SK-N-SH treated with all-trans-retinoic acid at 6 μM for 48 hours (cell line): ENCODE data around the gene TMEM120B.

Source experiments
- ATAC-seq: fragments of 200-7000 bp; cut with Tn5 transposase; 3 replicates; pipeline ENCODE4 v1.9.1; 2020; ENCODE audit warnings: mild to moderate bottlenecking, moderate library complexity
- ARNTL ChIP-seq: fragments of 450-650 bp; formaldehyde crosslinking; IDR thresholded peaks from 2 replicates; pipeline ENCODE4 v1.5.0; 2020; ENCODE audit warnings: low read depth, mild to moderate bottlenecking, moderate library complexity, borderline replicate concordance
- BACH2 ChIP-seq: fragments of 250-450 bp; sonication (Bioruptor Pico); IDR thresholded peaks from 2 replicates; pipeline ENCODE4 v1.9.0; 2021; ENCODE audit warnings: mild to moderate bottlenecking, borderline replicate concordance
- CSDC2 ChIP-seq: fragments of 250-450 bp; sonication (Bioruptor Pico); IDR thresholded peaks from 2 replicates; pipeline ENCODE4 v1.5.0; 2020; ENCODE audit warnings: mild to moderate bottlenecking, moderate library complexity
- CSRNP3 ChIP-seq: fragments of 250-450 bp; sonication (Bioruptor Pico); IDR thresholded peaks from 2 replicates; pipeline ENCODE4 v1.5.1; 2021; ENCODE audit warnings: mild to moderate bottlenecking, moderate library complexity
- ESRRG ChIP-seq: fragments of 250-450 bp; sonication (Bioruptor Pico); IDR thresholded peaks from 2 replicates; pipeline ENCODE4 v1.6.1; 2021; ENCODE audit warnings: mild to moderate bottlenecking
- GLIS3 ChIP-seq: fragments of 250-450 bp; sonication (Bioruptor Pico); IDR thresholded peaks from 2 replicates; pipeline ENCODE4 v1.5.0; 2020; ENCODE audit warnings: mild to moderate bottlenecking, moderate library complexity
- ISL1 ChIP-seq: fragments of 250-450 bp; sonication (Bioruptor Pico); IDR thresholded peaks from 2 replicates; pipeline ENCODE4 v2.1.2; 2022; ENCODE audit warnings: mild to moderate bottlenecking, moderate library complexity
- OSR1 ChIP-seq: fragments of 250-450 bp; sonication (Bioruptor Pico); IDR thresholded peaks from 2 replicates; pipeline ENCODE4 v1.8.0; 2022; ENCODE audit warnings: moderate library complexity, mild to moderate bottlenecking, inconsistent platforms
- POU6F1 ChIP-seq: fragments of 250-450 bp; sonication (Bioruptor Pico); IDR thresholded peaks from 2 replicates; pipeline ENCODE4 v1.8.0; 2021; ENCODE audit warnings: low read depth, mild to moderate bottlenecking, moderate library complexity, borderline replicate concordance
- PPARA ChIP-seq: fragments of 250-450 bp; sonication (Bioruptor Pico); IDR thresholded peaks from 2 replicates; pipeline ENCODE4 v1.5.0; 2020; ENCODE audit warnings: mild to moderate bottlenecking, borderline replicate concordance
- SNAI2 ChIP-seq: fragments of 250-450 bp; sonication (Bioruptor Pico); IDR thresholded peaks from 2 replicates; pipeline ENCODE4 v1.5.0; 2020; ENCODE audit warnings: mild to moderate bottlenecking, moderate library complexity
- TCF4 ChIP-seq: fragments of 250-450 bp; sonication (Bioruptor Pico); IDR thresholded peaks from 2 replicates; pipeline ENCODE4 v1.8.0; 2021; ENCODE audit warnings: mild to moderate bottlenecking, moderate library complexity, borderline replicate concordance
- TOX ChIP-seq: fragments of 250-450 bp; sonication (Bioruptor Pico); IDR thresholded peaks from 2 replicates; pipeline ENCODE4 v1.8.0; 2021; ENCODE audit warnings: mild to moderate bottlenecking, moderate library complexity, borderline replicate concordance
- ZC3H10 ChIP-seq: fragments of 250-450 bp; sonication (Bioruptor Pico); IDR thresholded peaks from 2 replicates; pipeline ENCODE4 v1.5.1; 2021; ENCODE audit warnings: mild to moderate bottlenecking, moderate library complexity
- ZFP3 ChIP-seq: fragments of 250-450 bp; sonication (Bioruptor Pico); IDR thresholded peaks from 2 replicates; pipeline ENCODE4 v1.5.0; 2020; ENCODE audit warnings: mild to moderate bottlenecking, moderate library complexity
- ZFP30 ChIP-seq: fragments of 450-650 bp; formaldehyde crosslinking; IDR thresholded peaks from 2 replicates; pipeline ENCODE4 v1.5.0; 2022; ENCODE audit warnings: mild to moderate bottlenecking, moderate library complexity
- ZNF565 ChIP-seq: fragments of 450-650 bp; formaldehyde crosslinking; conservative IDR thresholded peaks from 2 replicates; pipeline ENCODE4 v1.5.0; 2020; ENCODE audit warnings: low read depth, mild to moderate bottlenecking, moderate library complexity
- ZNF8 ChIP-seq: fragments of 450-650 bp; formaldehyde crosslinking; IDR thresholded peaks from 2 replicates; pipeline ENCODE4 v1.5.0; 2020; ENCODE audit warnings: mild to moderate bottlenecking, moderate library complexity
- TF ChIP-seq, protein P1 (sequence below): fragments of 250-450 bp; sonication (Bioruptor Pico); IDR thresholded peaks from 2 replicates; pipeline ENCODE4 v1.8.0; 2020; ENCODE audit warnings: mild to moderate bottlenecking, moderate library complexity, borderline replicate concordance
- TF ChIP-seq, protein P2 (sequence below): fragments of 250-450 bp; sonication (Bioruptor Pico); IDR thresholded peaks from 2 replicates; pipeline ENCODE4 v1.5.1; 2020; ENCODE audit warnings: low read depth, mild to moderate bottlenecking, moderate library complexity

Gene TMEM120B

DNA sequence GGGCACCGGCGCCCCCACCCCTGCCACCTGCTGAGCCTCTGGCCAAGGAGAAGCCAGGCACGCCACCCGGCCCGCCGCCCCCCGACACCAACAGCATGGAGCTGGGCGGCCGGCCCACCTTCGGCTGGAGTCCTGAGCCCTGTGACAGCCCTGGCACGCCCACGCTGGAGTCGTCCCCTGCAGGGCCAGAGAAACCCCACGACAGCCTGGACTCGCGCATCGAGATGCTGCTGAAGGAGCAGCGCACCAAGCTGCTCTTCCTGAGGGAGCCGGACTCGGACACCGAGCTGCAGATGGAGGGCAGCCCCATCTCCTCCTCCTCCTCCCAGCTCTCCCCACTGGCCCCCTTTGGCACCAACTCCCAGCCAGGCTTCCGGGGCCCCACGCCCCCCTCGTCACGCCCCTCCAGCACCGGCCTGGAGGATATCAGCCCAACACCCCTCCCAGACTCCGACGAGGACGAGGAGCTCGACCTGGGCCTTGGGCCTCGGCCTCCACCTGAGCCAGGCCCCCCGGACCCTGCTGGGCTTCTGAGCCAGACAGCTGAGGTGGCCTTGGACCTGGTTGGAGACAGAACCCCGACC is 97.8 kb downstream of the TMEM120B start:
- ATAC-seq, result no peak
- TF ChIP-seq ZFP3 (no peak), ISL1 (CRISPR knock-in tag) (no peak)

DNA sequence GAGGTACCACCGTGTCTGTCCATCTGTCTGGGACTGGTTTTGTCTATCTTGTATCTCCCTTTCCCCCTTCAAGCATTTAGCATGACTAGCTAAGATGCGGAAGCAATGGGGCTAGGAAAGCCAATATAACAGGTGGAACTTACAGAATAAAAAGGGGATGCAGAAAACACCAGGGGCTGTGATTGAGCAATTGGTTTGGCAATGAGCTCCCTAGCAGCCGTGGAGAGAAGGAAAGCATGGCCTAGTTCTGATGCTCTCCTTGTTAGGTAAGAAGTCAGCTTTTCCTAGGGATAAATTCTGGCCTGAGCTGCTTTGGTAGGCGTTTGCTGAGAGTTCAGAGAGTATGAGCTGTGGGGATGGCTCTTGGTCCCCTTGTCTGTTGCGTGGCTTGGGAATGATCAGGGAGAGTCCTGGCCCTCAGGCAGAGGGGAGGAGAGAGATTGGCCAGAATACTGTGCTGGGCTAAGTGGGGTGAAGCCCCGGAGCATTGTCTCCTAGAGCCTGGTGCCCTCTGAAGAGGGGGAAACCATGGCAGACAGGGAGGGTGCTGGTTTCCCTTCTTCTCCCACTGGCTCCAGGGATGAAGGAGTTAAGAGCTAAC is 98.4 kb downstream of the TMEM120B start:
- no peak for TF ChIP-seq PPARA (CRISPR knock-in tag)
- no peak for TF ChIP-seq TCF4 (CRISPR knock-in tag)
- no peak for TF ChIP-seq ARNTL (CRISPR knock-in tag)
- TF ChIP-seq OSR1, result no peak
- TF ChIP-seq, protein P1, sequence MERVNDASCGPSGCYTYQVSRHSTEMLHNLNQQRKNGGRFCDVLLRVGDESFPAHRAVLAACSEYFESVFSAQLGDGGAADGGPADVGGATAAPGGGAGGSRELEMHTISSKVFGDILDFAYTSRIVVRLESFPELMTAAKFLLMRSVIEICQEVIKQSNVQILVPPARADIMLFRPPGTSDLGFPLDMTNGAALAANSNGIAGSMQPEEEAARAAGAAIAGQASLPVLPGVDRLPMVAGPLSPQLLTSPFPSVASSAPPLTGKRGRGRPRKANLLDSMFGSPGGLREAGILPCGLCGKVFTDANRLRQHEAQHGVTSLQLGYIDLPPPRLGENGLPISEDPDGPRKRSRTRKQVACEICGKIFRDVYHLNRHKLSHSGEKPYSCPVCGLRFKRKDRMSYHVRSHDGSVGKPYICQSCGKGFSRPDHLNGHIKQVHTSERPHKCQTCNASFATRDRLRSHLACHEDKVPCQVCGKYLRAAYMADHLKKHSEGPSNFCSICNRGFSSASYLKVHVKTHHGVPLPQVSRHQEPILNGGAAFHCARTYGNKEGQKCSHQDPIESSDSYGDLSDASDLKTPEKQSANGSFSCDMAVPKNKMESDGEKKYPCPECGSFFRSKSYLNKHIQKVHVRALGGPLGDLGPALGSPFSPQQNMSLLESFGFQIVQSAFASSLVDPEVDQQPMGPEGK (CRISPR knock-in tag), result no peak
- no peak for TF ChIP-seq ISL1 (CRISPR knock-in tag)
- no peak for TF ChIP-seq SNAI2 (CRISPR knock-in tag)
- no peak for TF ChIP-seq BACH2
- no peak for TF ChIP-seq ESRRG (CRISPR knock-in tag)
- no peak for TF ChIP-seq GLIS3 (CRISPR knock-in tag)
- no peak for TF ChIP-seq POU6F1 (CRISPR knock-in tag)
- no peak for TF ChIP-seq ZFP3
- TF ChIP-seq, protein P2, sequence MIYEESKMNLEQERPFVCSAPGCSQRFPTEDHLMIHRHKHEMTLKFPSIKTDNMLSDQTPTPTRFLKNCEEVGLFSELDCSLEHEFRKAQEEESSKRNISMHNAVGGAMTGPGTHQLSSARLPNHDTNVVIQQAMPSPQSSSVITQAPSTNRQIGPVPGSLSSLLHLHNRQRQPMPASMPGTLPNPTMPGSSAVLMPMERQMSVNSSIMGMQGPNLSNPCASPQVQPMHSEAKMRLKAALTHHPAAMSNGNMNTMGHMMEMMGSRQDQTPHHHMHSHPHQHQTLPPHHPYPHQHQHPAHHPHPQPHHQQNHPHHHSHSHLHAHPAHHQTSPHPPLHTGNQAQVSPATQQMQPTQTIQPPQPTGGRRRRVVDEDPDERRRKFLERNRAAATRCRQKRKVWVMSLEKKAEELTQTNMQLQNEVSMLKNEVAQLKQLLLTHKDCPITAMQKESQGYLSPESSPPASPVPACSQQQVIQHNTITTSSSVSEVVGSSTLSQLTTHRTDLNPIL (CRISPR knock-in tag), result no peak
- no peak for TF ChIP-seq ZC3H10
- TF ChIP-seq CSRNP3 (CRISPR knock-in tag), result no peak
- ATAC-seq, result no peak

DNA sequence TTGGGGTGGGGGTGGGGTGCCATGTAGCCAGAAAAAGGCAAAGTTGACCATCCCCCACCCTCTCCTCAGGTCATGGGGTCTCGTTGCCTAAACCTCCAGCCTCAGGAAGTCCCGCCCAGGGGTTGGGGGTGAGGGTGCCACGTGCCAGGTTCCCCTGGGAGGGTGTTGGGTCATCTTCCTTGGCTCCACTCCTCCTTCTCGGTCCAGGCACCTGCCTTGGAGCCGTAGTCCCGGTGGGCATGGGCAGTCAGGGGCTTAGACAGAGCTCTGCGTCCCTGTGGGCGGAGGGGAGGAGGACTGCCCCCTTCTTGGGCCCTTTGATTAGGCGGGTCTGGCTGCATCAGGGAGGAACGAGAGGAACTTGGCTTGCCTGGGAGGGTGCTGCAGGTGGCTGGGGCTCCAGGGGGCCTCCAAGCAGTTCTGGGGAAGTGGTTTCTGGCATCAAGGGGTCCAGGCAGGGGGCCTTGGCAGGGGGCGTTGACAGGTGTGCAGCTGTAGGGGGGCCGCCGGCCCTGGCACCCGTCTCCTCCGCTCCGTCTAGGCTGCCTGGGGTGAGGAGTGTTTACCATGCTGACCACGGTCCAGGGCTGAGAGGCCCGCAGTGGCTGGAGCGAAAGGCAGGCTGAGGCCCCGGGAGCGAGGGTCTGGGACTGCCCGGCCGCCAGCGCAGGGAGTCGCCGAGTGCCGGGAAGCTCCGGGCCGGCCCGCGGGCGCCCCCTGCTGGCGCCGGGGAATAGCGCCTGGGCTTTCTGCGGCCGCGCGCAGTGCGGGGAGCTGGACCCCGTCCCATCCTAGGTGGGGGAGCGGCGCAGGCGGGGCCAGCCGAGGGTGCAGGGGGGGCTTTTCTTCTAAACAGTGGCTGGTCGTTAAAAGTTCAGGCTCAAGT is 99.1 kb downstream of the TMEM120B start:
- TF ChIP-seq ARNTL (CRISPR knock-in tag) (no peak), ZC3H10 (no peak), CSRNP3 (CRISPR knock-in tag) (no peak), POU6F1 (CRISPR knock-in tag) (no peak), BACH2 (no peak), TCF4 (CRISPR knock-in tag) (no peak), ZNF565 (CRISPR knock-in tag) (no peak), ZNF8 (CRISPR knock-in tag) (no peak), SNAI2 (CRISPR knock-in tag) (no peak), ZFP30 (no peak), TOX (CRISPR knock-in tag) (no peak), OSR1 (no peak), CSDC2 (CRISPR knock-in tag) (no peak), PPARA (CRISPR knock-in tag) (no peak), ESRRG (CRISPR knock-in tag) (no peak), ZFP3 (no peak)
- TF ChIP-seq, protein P2 (CRISPR knock-in tag), result no peak
- ATAC-seq, result peak; percentile 92
